ENCODE results near the gene ATL2. TPM values are rescaled to one million over a fixed set of nuclear protein-coding genes. Genes with fewer than 3 reads are reported as not detected.

Gene ATL2
- total and polyA plus RNA-seq, 2 of the 8 experiments (the other 6 are each of a cell fraction or from before 2014, with no cell fraction given) = 38.8 to 84.6 TPM

GRCh38 chr2:38417745-38418689 lies 40.9 kb upstream of the ATL2 start:
- Histone ChIP-seq H3K9ac (replicated peaks in 1 of 4; ENCODE audit: extremely low read depth in 1 of 4, low read depth in 3 of 4, low read length in 3 of 4) (no peak overlapping the region), H2BK120ac (replicated peaks; ENCODE audit: low read depth, low read length) (no peak overlapping the region), H4K20me1 (replicated peaks in 1 of 2; ENCODE audit: control insufficient read depth in 1 of 2, insufficient read depth in 2 of 2, low read length in 2 of 2) (no peaks in the 10 kb centered on the region), H3K79me2 (ENCODE audit: control insufficient read depth in 1 of 2, insufficient read depth in 2 of 2, low read length in 2 of 2) (no peaks in the 10 kb centered on the region), H3K14ac (ENCODE audit: insufficient read length) (no peak overlapping the region), H3K79me1 (ENCODE audit: low read depth, low read length) (no peaks in the 10 kb centered on the region), H3K9me3 (ENCODE audit: insufficient read depth in 2 of 2, low read depth in 1 of 2, low read length in 1 of 2) (peaks cover 0 to 3% of the 10 kb centered on the region in 2 experiments; a peak in 2 of 4 replicates), H2BK15ac (ENCODE audit: low read length) (no peak overlapping the region), H3K27me3 (replicated peaks in 1 of 4; ENCODE audit: control insufficient read depth in 3 of 4, extremely low read depth in 1 of 4, insufficient read depth in 3 of 4, low read length in 3 of 4) (no peaks in the 10 kb centered on the region), H3K36me3 (ENCODE audit: control insufficient read depth in 2 of 4, insufficient read depth in 4 of 4, low read length in 3 of 4) (no peaks in the 10 kb centered on the region), H3K23ac (ENCODE audit: insufficient read length) (no peak overlapping the region), H2BK20ac (ENCODE audit: low read length) (no peak overlapping the region), H2AFZ (ENCODE audit: low read length) (no peak overlapping the region), H3K4me2 (ENCODE audit: insufficient read depth in 1 of 2, low read depth in 2 of 2, low read length in 2 of 2) (no peak overlapping the region), H4K8ac (ENCODE audit: extremely low read depth, insufficient read depth, low read length) (no peak overlapping the region), H3K4me3 (ENCODE audit: extremely low read depth in 1 of 4, insufficient read depth in 2 of 4, low read depth in 3 of 4, low read length in 4 of 4) (no peak overlapping the region), H3K4me1 (replicated peaks in 1 of 4; ENCODE audit: control insufficient read depth in 3 of 4, insufficient read depth in 4 of 4, low read length in 3 of 4) (no peaks in the 10 kb centered on the region), H3K18ac (ENCODE audit: extremely low read depth, low read length) (no peak overlapping the region), H3K56ac (replicated peaks; ENCODE audit: insufficient read length, low read depth, low read length) (no peak overlapping the region), H2BK12ac (ENCODE audit: low read depth, low read length) (no peak overlapping the region), H2BK5ac (ENCODE audit: low read depth, low read length) (no peak overlapping the region), H3K4ac (replicated peaks; ENCODE audit: insufficient read length, low read depth, low read length) (no peak overlapping the region), H4K91ac (replicated peaks; ENCODE audit: insufficient read length, low read length) (no peak overlapping the region), H3K23me2 (ENCODE audit: low read depth, low read length) (no peaks in the 10 kb centered on the region), H3K27ac (ENCODE audit: low read depth, low read length) (no peak overlapping the region), H4K5ac (ENCODE audit: insufficient read length, low read depth, low read length) (no peak overlapping the region), H2AK5ac (ENCODE audit: low read depth, low read length) (no peak overlapping the region)
- DNase-seq (ENCODE audit: low read depth in 1 of 2, low spot score in 2 of 2) = no peak
- 83% methylated on average over 7 of the region's 7 CpGs; no CpG with 5 or more reads in 1 of the 2 experiments for WGBS, 2 experiments (ENCODE audit: extremely low coverage in 1 of 2, insufficient coverage in 1 of 2, insufficient read length in 1 of 2, insufficient replicate concordance in 2 of 2, low coverage in 1 of 2, low lambda C conversion rate in 2 of 2, missing lambda C conversion rate in 1 of 2)
- ChIA-PET POLR2A (ENCODE audit: partially characterized antibody) (interaction anchor here (0.6 to 0.9 kb wide), 2 partner anchors 42 to 125 kb away, joined by 3 read pairs; partner anchors contain the start of gene ATL2), CTCF (ENCODE audit: partially characterized antibody) (interaction anchor here (1.1 to 3.8 kb wide), 4 partner anchors 12 to 90 kb away, joined by 4 to 14 read pairs (median 7); no protein-coding TSS in a partner anchor)
- TF ChIP-seq TBP (IDR thresholded peaks at IDR 0.05; ENCODE audit: low read depth, low read length) (no peak), EZH2 (IDR thresholded peaks at IDR 0.05; ENCODE audit: low read depth, low read length, severe bottlenecking) (no peak), KDM1A (IDR thresholded peaks at IDR 0.05; ENCODE audit: borderline replicate concordance, low read length) (no peak), JUN (IDR thresholded peaks at IDR 0.05; ENCODE audit: low read depth, low read length) (no peak), RFX5 (IDR thresholded peaks at IDR 0.05; ENCODE audit: borderline replicate concordance, low read depth, low read length) (no peak), TAF1 (IDR thresholded peaks at IDR 0.05; ENCODE audit: low read depth, low read length) (no peak)
- no peak for FAIRE-seq

Measured in H1 (cell line).